RWPE2 (cell line): Measurements from ENCODE around the gene FOXN3.

ENCODE experiments used
- ATAC-seq: fragments of 200-7000 bp; cut with Tn5 transposase; 3 replicates; pipeline ENCODE4 v1.9.1; 2021; ENCODE audit warnings: low read depth
- DNase-seq: peaks from one replicate; pipeline ENCODE4 v3.0.0-alpha.2; 2020; ENCODE audit warnings: low spot score
- H3K27ac ChIP-seq: fragments of 450-650 bp; 2 replicates; pipeline ENCODE4 v1.5.1; 2017; ENCODE audit warnings: mild to moderate bottlenecking; ENCODE audit not compliant: poor library complexity, severe bottlenecking
- H3K27me3 ChIP-seq: fragments of 250-450 bp; sonication (Bioruptor Pico); 2 replicates; pipeline ENCODE4 v1.5.1; 2021; ENCODE audit warnings: mild to moderate bottlenecking, moderate library complexity; ENCODE audit not compliant: insufficient read depth, poor library complexity, severe bottlenecking
- H3K36me3 ChIP-seq: fragments of 250-450 bp; sonication (Bioruptor Pico); 2 replicates; pipeline ENCODE4 v1.5.1; 2020; ENCODE audit warnings: low read depth, mild to moderate bottlenecking, moderate library complexity
- H3K4me1 ChIP-seq: fragments of 250-450 bp; sonication (Bioruptor Pico); 2 replicates; pipeline ENCODE4 v1.5.1; 2021; ENCODE audit warnings: mild to moderate bottlenecking, moderate library complexity; ENCODE audit not compliant: insufficient read depth, poor library complexity, severe bottlenecking
- H3K4me3 ChIP-seq: fragments of 250-450 bp; sonication (Bioruptor Pico); 2 replicates; pipeline ENCODE4 v1.5.1; 2021; ENCODE audit warnings: mild to moderate bottlenecking, moderate library complexity; ENCODE audit not compliant: severe bottlenecking
- H3K9me3 ChIP-seq: fragments of 250-450 bp; sonication (Bioruptor Pico); 2 replicates; pipeline ENCODE4 v1.5.1; 2021; ENCODE audit warnings: mild to moderate bottlenecking, moderate library complexity; ENCODE audit not compliant: severe bottlenecking
- TF ChIP-seq, protein P1 (sequence below): fragments of 450-650 bp; IDR thresholded peaks from one replicate; pipeline ENCODE4 v1.5.1; 2017; ENCODE audit warnings: mild to moderate bottlenecking, moderate library complexity; ENCODE audit not compliant: poor library complexity, severe bottlenecking

Gene FOXN3

GRCh38 chr14:89107626-89108025 lies 309.4 kb downstream of the FOXN3 start:
- Histone ChIP-seq H3K9me3 (no peaks in the 10 kb centered on the region), H3K4me1 (no peaks in the 10 kb centered on the region), H3K27me3 (peaks cover 6% of the 10 kb centered on the region), H3K27ac (no peak overlapping the region), H3K4me3 (no peak overlapping the region), H3K36me3 (no peaks in the 10 kb centered on the region)
- ATAC-seq (no peak), DNase-seq (no peak)
- TF ChIP-seq, protein P1, sequence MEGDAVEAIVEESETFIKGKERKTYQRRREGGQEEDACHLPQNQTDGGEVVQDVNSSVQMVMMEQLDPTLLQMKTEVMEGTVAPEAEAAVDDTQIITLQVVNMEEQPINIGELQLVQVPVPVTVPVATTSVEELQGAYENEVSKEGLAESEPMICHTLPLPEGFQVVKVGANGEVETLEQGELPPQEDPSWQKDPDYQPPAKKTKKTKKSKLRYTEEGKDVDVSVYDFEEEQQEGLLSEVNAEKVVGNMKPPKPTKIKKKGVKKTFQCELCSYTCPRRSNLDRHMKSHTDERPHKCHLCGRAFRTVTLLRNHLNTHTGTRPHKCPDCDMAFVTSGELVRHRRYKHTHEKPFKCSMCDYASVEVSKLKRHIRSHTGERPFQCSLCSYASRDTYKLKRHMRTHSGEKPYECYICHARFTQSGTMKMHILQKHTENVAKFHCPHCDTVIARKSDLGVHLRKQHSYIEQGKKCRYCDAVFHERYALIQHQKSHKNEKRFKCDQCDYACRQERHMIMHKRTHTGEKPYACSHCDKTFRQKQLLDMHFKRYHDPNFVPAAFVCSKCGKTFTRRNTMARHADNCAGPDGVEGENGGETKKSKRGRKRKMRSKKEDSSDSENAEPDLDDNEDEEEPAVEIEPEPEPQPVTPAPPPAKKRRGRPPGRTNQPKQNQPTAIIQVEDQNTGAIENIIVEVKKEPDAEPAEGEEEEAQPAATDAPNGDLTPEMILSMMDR, result no peak
